Amygdala (tissue), 56 donors: ENCODE measurements around the gene BOC.
A peak's percentile ranks its signal among the peaks of the same experiment; 100 is the strongest.

Source experiments
- DNase-seq, 56 donors: peaks; one replicate each; lab custom pipeline; 2025; lab: John Stamatoyannopoulos, UW

The BOC gene

GRCh38 chr3:113183748-113184661 is 27.4 kb upstream of the BOC start:
- DNase-seq: no peak

- DNase-seq: no peak
Observed at GRCh38 chr3:113185194-113185835, 26.0 kb upstream of the BOC start.

GRCh38 chr3:113186566-113186965 is 24.8 kb upstream of the BOC start:
- no peak for DNase-seq

GRCh38 chr3:113193288-113193687 is 18.1 kb upstream of the BOC start:
- DNase-seq: peak in 1 of 56 donors; percentile 8

- DNase-seq: no peak
Observed at GRCh38 chr3:113193719-113194118, 17.6 kb upstream of the BOC start.

GRCh38 chr3:113194823-113195401 is 16.4 kb upstream of the BOC start:
- DNase-seq: peak in 2 of 56 donors; percentile 5 to 8

GRCh38 chr3:113200351-113200750 is 11.0 kb upstream of the BOC start:
- DNase-seq: no peak

- DNase-seq: no peak
Observed at GRCh38 chr3:113200946-113201345, 10.4 kb upstream of the BOC start.

GRCh38 chr3:113204371-113204770 is 7.0 kb upstream of the BOC start:
- DNase-seq: no peak

GRCh38 chr3:113205481-113205880 is 5.9 kb upstream of the BOC start:
- no peak for DNase-seq

- no peak for DNase-seq
Observed at GRCh38 chr3:113210604-113211329, 590 bp upstream of the BOC start.

- DNase-seq: peak in 4 of 56 donors; percentile 16 to 54 (median 45)
Observed at GRCh38 chr3:113212150-113212843, 940 bp downstream of the BOC start.

GRCh38 chr3:113212844-113213375 is 1.6 kb downstream of the BOC start:
- DNase-seq: no peak

GRCh38 chr3:113213896-113214587 is 2.7 kb downstream of the BOC start:
- DNase-seq: no peak

GRCh38 chr3:113214917-113215595 is 3.7 kb downstream of the BOC start:
- DNase-seq: no peak

GRCh38 chr3:113216393-113216792 is 5.0 kb downstream of the BOC start:
- DNase-seq: no peak

GRCh38 chr3:113218011-113218680 is 6.8 kb downstream of the BOC start:
- DNase-seq: no peak

- DNase-seq: no peak
Observed at GRCh38 chr3:113218681-113219045, 7.3 kb downstream of the BOC start.
